HCT116 (cell line): Measurements from ENCODE around the gene SCFD1.

Experiments
- CEBPB ChIP-seq: IDR thresholded peaks from 2 replicates; pipeline ENCODE4 v1.6.1; 2012; ENCODE audit warnings: low read depth
- CTCF ChIP-seq, 3 experiments: fragments of 200-600 bp in 1 of 3; sonication (generic) in 1 of 3; IDR thresholded peaks in 2 of 3; conservative IDR thresholded peaks in 1 of 3; 2 replicates each; pipeline ENCODE4 v1.5.1; 2012 to 2017; ENCODE audit warnings: low read depth in 2 of 3, low read length in 2 of 3, antibody characterized with exemption in 1 of 3, borderline replicate concordance in 1 of 3, control low read depth in 1 of 3, mild to moderate bottlenecking in 1 of 3, mixed read lengths in 1 of 3, mixed run types in 1 of 3, moderate library complexity in 1 of 3; ENCODE audit not compliant: insufficient read depth in 1 of 3
- ELF1 ChIP-seq: IDR thresholded peaks from 2 replicates; pipeline ENCODE4 v1.6.1; 2012; ENCODE audit warnings: low read depth, borderline replicate concordance
- EZH2 ChIP-seq: fragments of 200-600 bp; sonication (generic); IDR thresholded peaks from 2 replicates; pipeline ENCODE4 v1.6.1; 2017; ENCODE audit warnings: antibody characterized with exemption, mixed run types
- EZH2phosphoT487 ChIP-seq: fragments of 200-600 bp; IDR thresholded peaks from 2 replicates; pipeline ENCODE4 v1.6.1; 2018; ENCODE audit warnings: antibody characterized with exemption, borderline replicate concordance
- JUND ChIP-seq: IDR thresholded peaks from 2 replicates; pipeline ENCODE4 v1.6.1; 2012
- MAX ChIP-seq: IDR thresholded peaks from 2 replicates; pipeline ENCODE4 v1.6.1; 2012
- POLR2A ChIP-seq: IDR thresholded peaks from 2 replicates; pipeline ENCODE4 v1.7.0; 2011; ENCODE audit warnings: borderline replicate concordance; ENCODE audit not compliant: insufficient read depth, insufficient read length; ENCODE audit errors: extremely low read depth
- POLR2AphosphoS5 ChIP-seq: IDR thresholded peaks from 2 replicates; pipeline ENCODE4 v1.6.1; 2011; ENCODE audit warnings: mild to moderate bottlenecking, low read depth, low read length, moderate library complexity
- RAD21 ChIP-seq: IDR thresholded peaks from 2 replicates; pipeline ENCODE4 v1.6.1; 2012; ENCODE audit warnings: low read depth, mild to moderate bottlenecking
- SIN3A ChIP-seq: IDR thresholded peaks from 2 replicates; pipeline ENCODE4 v1.6.1; 2012; ENCODE audit warnings: low read depth
- ZFX ChIP-seq: fragments of 450-650 bp; IDR thresholded peaks from 2 replicates; pipeline ENCODE4 v1.6.1; 2017

- no peak for TF ChIP-seq CTCF (IDR thresholded peaks at IDR 0.05 in 2 of 3, conservative IDR thresholded peaks at IDR 0.05 in 1 of 3; ENCODE audit: borderline replicate concordance in 1 of 3, insufficient read depth in 1 of 3, low read depth in 2 of 3, low read length in 2 of 3)
- TF ChIP-seq MAX, result no peak
- no peak for TF ChIP-seq POLR2AphosphoS5
- no peak for TF ChIP-seq CEBPB
- no peak for TF ChIP-seq SIN3A
- no peak for TF ChIP-seq EZH2
- no peak for TF ChIP-seq ZFX
- no peak for TF ChIP-seq ELF1
- no peak for TF ChIP-seq POLR2A
- TF ChIP-seq EZH2phosphoT487, result no peak
- no peak for TF ChIP-seq RAD21
- TF ChIP-seq JUND, result no peak
Observed at GRCh38 chr14:30623412-30624131, 1.5 kb downstream of the SCFD1 start.
